Gastroesophageal sphincter (tissue), 3 donors: ENCODE results near the gene GAREM1.

Experiments
- CTCF ChIP-seq, 4 experiments: fragments of 200-600 bp in 2 of 4; fragments of 450-650 bp in 2 of 4; sonication (generic) in 1 of 4; IDR thresholded peaks; one replicate each; pipeline ENCODE4 v1.5.1; 2017 to 2019; ENCODE audit warnings: antibody characterized with exemption in 4 of 4, mild to moderate bottlenecking in 2 of 4, moderate library complexity in 2 of 4
- EP300 ChIP-seq: sonication (generic); formaldehyde crosslinking; IDR thresholded peaks from one replicate; pipeline ENCODE4 v1.6.1; 2017; ENCODE audit warnings: antibody characterized with exemption, mild to moderate bottlenecking
- POLR2A ChIP-seq, 2 donors: fragments of 450-650 bp; IDR thresholded peaks; one replicate each; pipeline ENCODE4 v1.6.1; 2017; ENCODE audit warnings: antibody characterized with exemption in 2 of 2, mild to moderate bottlenecking in 2 of 2, moderate library complexity in 1 of 2
- POLR2AphosphoS5 ChIP-seq: sonication (generic); formaldehyde crosslinking; IDR thresholded peaks from one replicate; pipeline ENCODE4 v1.6.1; 2017; ENCODE audit warnings: antibody characterized with exemption

GRCh38 chr18:32293107-32293506, 177.6 kb downstream of the GAREM1 start:
- TF ChIP-seq POLR2A (IDR thresholded peaks at IDR 0.05) = no peak
- TF ChIP-seq CTCF (IDR thresholded peaks at IDR 0.05) = no peak
- TF ChIP-seq EP300 = no peak
- TF ChIP-seq POLR2AphosphoS5 = no peak
